WTC11 (cell line): ENCODE measurements around the gene ILKAP.

ENCODE experiments used
- ATF3 ChIP-seq: sonication (generic); formaldehyde crosslinking; conservative IDR thresholded peaks from 2 replicates; pipeline ENCODE4 v1.8.1; 2022; ENCODE audit warnings: mild to moderate bottlenecking, missing genetic modification reagents
- CREM ChIP-seq: sonication (generic); formaldehyde crosslinking; IDR thresholded peaks from 2 replicates; pipeline ENCODE4 v1.8.1; 2022; ENCODE audit warnings: mild to moderate bottlenecking, missing genetic modification reagents, moderate library complexity
- CTCF ChIP-seq: fragments of 200-600 bp; IDR thresholded peaks from 2 replicates; pipeline ENCODE4 v1.8.0; 2022; ENCODE audit warnings: antibody characterized with exemption
- E2F1 ChIP-seq: sonication (generic); formaldehyde crosslinking; IDR thresholded peaks from 2 replicates; pipeline ENCODE4 v1.8.0; 2022; ENCODE audit warnings: mild to moderate bottlenecking, missing genetic modification reagents
- ETV6 ChIP-seq: sonication (generic); formaldehyde crosslinking; IDR thresholded peaks from 2 replicates; pipeline ENCODE4 v1.8.1; 2022; ENCODE audit warnings: mild to moderate bottlenecking, missing genetic modification reagents
- KAT7 ChIP-seq: sonication (generic); formaldehyde crosslinking; IDR thresholded peaks from 2 replicates; pipeline ENCODE4 v1.8.1; 2023; ENCODE audit warnings: missing genetic modification reagents, mild to moderate bottlenecking, borderline replicate concordance
- MAX ChIP-seq: sonication (generic); formaldehyde crosslinking; IDR thresholded peaks from 2 replicates; pipeline ENCODE4 v1.8.0; 2022; ENCODE audit warnings: mild to moderate bottlenecking, missing genetic modification reagents
- ZNF317 ChIP-seq: sonication (generic); formaldehyde crosslinking; IDR thresholded peaks from 2 replicates; pipeline ENCODE4 v1.8.1; 2023; ENCODE audit warnings: low read depth, mild to moderate bottlenecking, moderate library complexity, missing genetic modification reagents, borderline replicate concordance
- ZNF512 ChIP-seq: sonication (generic); formaldehyde crosslinking; IDR thresholded peaks from 2 replicates; pipeline ENCODE4 v1.8.1; 2022; ENCODE audit warnings: missing genetic modification reagents, borderline replicate concordance
- ZSCAN18 ChIP-seq: fragments of 250-450 bp; sonication (Bioruptor Pico); IDR thresholded peaks from 2 replicates; pipeline ENCODE4 v2.1.2; 2022; ENCODE audit warnings: mild to moderate bottlenecking, moderate library complexity

GRCh38 chr2:238173692-238174091 lies 29.8 kb downstream of the ILKAP start:
- TF ChIP-seq CTCF = no peak
- no peak for TF ChIP-seq ETV6 (CRISPR knock-in tag)
- no peak for TF ChIP-seq KAT7 (CRISPR knock-in tag)
- TF ChIP-seq ZNF317 (CRISPR knock-in tag) = no peak
- no peak for TF ChIP-seq ZNF512 (CRISPR knock-in tag)
- no peak for TF ChIP-seq CREM (CRISPR knock-in tag)
- no peak for TF ChIP-seq MAX (CRISPR knock-in tag)
- TF ChIP-seq E2F1 (CRISPR knock-in tag) = no peak
- TF ChIP-seq ZSCAN18 (CRISPR knock-in tag) = no peak
- TF ChIP-seq ATF3 (CRISPR knock-in tag) = no peak
